Measurements from ENCODE around the gene GTPBP2. TPM values are rescaled to one million over a fixed set of nuclear protein-coding genes. Genes with fewer than 3 reads are reported as not detected.

The GTPBP2 gene
- total RNA-seq, 1 experiment from 2014 or later, result 72.2 TPM

DNA sequence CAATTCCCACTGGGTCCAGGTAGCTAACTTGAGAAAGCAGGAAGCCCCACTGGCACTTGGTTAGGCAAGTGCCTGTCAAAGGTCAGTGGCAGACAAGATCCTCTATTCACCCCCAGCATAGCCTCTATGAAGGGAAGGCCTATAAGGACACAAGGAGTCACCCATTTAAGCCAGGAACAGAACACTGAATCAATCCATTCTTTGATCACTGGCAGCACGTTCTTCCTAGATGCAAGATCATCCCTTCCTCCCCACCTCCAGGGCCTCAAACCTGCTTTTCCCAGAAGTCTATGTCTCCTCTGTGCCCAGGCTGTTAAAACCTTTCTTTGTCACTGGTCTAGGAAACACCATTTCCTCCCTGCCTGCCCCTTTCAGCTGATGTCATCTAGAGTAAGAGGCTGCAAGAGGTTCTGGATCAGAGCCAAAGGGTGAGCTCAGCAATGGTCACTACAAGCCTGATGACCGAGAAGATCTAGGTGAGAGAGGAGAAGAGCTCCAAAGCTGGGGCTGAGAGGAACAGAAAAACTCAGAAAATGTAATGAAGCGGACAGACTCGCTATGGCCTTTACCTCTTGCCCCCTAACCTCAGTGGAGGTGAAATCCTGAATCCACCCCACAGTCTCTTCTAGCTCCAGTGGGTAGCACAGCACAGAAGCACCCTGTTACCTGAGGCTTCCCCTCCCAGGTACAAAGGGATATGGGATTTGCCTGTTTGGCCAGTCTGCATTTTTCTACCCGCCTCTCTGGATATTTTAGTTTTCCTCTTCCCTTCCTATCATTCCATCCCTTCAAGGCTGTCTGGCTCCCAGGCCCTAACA is 1.8 kb downstream of the GTPBP2 start:
- Histone ChIP-seq H4K5ac (ENCODE audit: insufficient read length, low read depth, low read length) (no peak overlapping the region), H2AK5ac (ENCODE audit: insufficient read length, low read length) (no peak overlapping the region), H3K9ac (ENCODE audit: extremely low read depth, insufficient read length, low read length) (no peak overlapping the region), H3K27ac (ENCODE audit: insufficient read length, low read depth, low read length) (no peak overlapping the region), H3K79me1 (ENCODE audit: insufficient read depth, low read depth, low read length, poor library complexity, severe bottlenecking) (peaks cover 6% of the 10 kb centered on the region), H3K18ac (ENCODE audit: insufficient read length, low read depth, low read length) (no peak overlapping the region), H3K4me2 (ENCODE audit: insufficient read depth, insufficient read length, low read length) (no peak overlapping the region), H2BK12ac (ENCODE audit: insufficient read length, low read depth, low read length) (no peak overlapping the region), H3K23ac (ENCODE audit: insufficient read length, low read depth, low read length) (no peak overlapping the region), H4K8ac (replicated peaks; ENCODE audit: insufficient read length, low read depth, low read length) (no peak overlapping the region), H3K9me3 (ENCODE audit: control insufficient read depth, low read depth, low read length) (no peaks in the 10 kb centered on the region), H3K4me1 (ENCODE audit: insufficient read depth, low read length) (no peaks in the 10 kb centered on the region), H3K56ac (ENCODE audit: insufficient read length, low read depth, low read length) (no peak overlapping the region), H3K27me3 (ENCODE audit: insufficient read depth, low read length) (no peaks in the 10 kb centered on the region), H3T11ph (ENCODE audit: low read length) (no peak overlapping the region), H2BK120ac (ENCODE audit: low read depth, low read length, poor library complexity, severe bottlenecking) (no peak overlapping the region), H3K14ac (ENCODE audit: insufficient read depth, low read length) (no peak overlapping the region), H3K23me2 (ENCODE audit: insufficient read length, low read depth, low read length, poor library complexity, severe bottlenecking) (peaks cover 8% of the 10 kb centered on the region), H2AFZ (ENCODE audit: low read length) (no peak overlapping the region), H2BK15ac (ENCODE audit: low read depth, low read length) (no peak overlapping the region), H4K20me1 (ENCODE audit: control insufficient read depth, insufficient read depth, insufficient read length) (no peaks in the 10 kb centered on the region), H2BK5ac (ENCODE audit: insufficient read length, low read length) (no peak overlapping the region), H3K79me2 (ENCODE audit: insufficient read depth, low read length) (no peaks in the 10 kb centered on the region), H2BK20ac (ENCODE audit: low read depth, low read length, poor library complexity, severe bottlenecking) (no peak overlapping the region), H4K91ac (ENCODE audit: insufficient read length, low read depth, low read length) (no peak overlapping the region), H3K4ac (ENCODE audit: low read depth, low read length) (no peak overlapping the region)
- Mint-ChIP-seq H3K4me3 (peak overlapping the region; percentile 33 to 99; a peak in 4 of 5 replicates), H3K4me1 (peaks cover 18 to 19% of the 10 kb centered on the region in 2 experiments), H3K27ac (peak overlapping the region; percentile 52 to 82 (median 54); a peak in 4 of 7 replicates), H3K36me3 (ENCODE audit: insufficient read depth in 1 of 3, low read depth in 3 of 3) (peaks cover 37 to 58% (median 56%) of the 10 kb centered on the region in 3 experiments; a peak in 6 of 7 replicates), H3K9me3 (no peaks in the 10 kb centered on the region; a peak in 1 of 5 replicates), H3K27me3 (ENCODE audit: low read depth) (no peaks in the 10 kb centered on the region)
- no CpG with 5 or more reads among the region's 5 CpGs for WGBS (ENCODE audit: extremely low coverage, insufficient read length, low lambda C conversion rate)
- TF ChIP-seq, protein P1, sequence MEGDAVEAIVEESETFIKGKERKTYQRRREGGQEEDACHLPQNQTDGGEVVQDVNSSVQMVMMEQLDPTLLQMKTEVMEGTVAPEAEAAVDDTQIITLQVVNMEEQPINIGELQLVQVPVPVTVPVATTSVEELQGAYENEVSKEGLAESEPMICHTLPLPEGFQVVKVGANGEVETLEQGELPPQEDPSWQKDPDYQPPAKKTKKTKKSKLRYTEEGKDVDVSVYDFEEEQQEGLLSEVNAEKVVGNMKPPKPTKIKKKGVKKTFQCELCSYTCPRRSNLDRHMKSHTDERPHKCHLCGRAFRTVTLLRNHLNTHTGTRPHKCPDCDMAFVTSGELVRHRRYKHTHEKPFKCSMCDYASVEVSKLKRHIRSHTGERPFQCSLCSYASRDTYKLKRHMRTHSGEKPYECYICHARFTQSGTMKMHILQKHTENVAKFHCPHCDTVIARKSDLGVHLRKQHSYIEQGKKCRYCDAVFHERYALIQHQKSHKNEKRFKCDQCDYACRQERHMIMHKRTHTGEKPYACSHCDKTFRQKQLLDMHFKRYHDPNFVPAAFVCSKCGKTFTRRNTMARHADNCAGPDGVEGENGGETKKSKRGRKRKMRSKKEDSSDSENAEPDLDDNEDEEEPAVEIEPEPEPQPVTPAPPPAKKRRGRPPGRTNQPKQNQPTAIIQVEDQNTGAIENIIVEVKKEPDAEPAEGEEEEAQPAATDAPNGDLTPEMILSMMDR (conservative IDR thresholded peaks at IDR 0.05), result no peak
- DNase-seq, result no peak
